A549 treated with CORT108297 at 1 μM for 4 hours (cell line): Measurements from ENCODE around the gene TMEM130. TPM values are rescaled to one million over a fixed set of nuclear protein-coding genes. Genes with fewer than 3 reads are reported as not detected.

ENCODE experiments used
- total RNA-seq: library from RNA; stranded (reverse); fragments of 200-300 nt; extraction: Qiagen RNA extraction; gene quantifications from 5 replicates; pipeline ENCODE4 v1.2.3, GENCODE V29; 2022

The TMEM130 gene
- total RNA-seq, result 0.26 to 0.43 TPM (median 0.36 TPM) in 5 replicates

GRCh38 chr7:98869597-98870120 is at the start of gene TMEM130:
TMEM130 (minus strand) TSS chr7:98870014; CDS start chr7:98869861, 153 bp downstream.

GRCh38 chr7:98878365-98879197 is 8.8 kb upstream of the TMEM130 start, which contains the start of gene TRRAP:
TRRAP (plus strand) TSS chr7:98878532; CDS start chr7:98881151, 2,619 bp downstream.

Other genes with a start within 250 kb of the TMEM130 start
- gene TRRAP, start 8.5 kb upstream of the TMEM130 start, total RNA-seq, result 15.0 to 19.8 TPM (median 18.4 TPM) in 5 replicates